NCI-H446 treated with DMSO at 0.1 percent for 48 hours (cell line): ENCODE data around the gene MICAL2.

Source experiments
- DNase-seq: peaks from one replicate; lab custom pipeline; 2025; lab: John Stamatoyannopoulos, UW

MICAL2 gene

DNA sequence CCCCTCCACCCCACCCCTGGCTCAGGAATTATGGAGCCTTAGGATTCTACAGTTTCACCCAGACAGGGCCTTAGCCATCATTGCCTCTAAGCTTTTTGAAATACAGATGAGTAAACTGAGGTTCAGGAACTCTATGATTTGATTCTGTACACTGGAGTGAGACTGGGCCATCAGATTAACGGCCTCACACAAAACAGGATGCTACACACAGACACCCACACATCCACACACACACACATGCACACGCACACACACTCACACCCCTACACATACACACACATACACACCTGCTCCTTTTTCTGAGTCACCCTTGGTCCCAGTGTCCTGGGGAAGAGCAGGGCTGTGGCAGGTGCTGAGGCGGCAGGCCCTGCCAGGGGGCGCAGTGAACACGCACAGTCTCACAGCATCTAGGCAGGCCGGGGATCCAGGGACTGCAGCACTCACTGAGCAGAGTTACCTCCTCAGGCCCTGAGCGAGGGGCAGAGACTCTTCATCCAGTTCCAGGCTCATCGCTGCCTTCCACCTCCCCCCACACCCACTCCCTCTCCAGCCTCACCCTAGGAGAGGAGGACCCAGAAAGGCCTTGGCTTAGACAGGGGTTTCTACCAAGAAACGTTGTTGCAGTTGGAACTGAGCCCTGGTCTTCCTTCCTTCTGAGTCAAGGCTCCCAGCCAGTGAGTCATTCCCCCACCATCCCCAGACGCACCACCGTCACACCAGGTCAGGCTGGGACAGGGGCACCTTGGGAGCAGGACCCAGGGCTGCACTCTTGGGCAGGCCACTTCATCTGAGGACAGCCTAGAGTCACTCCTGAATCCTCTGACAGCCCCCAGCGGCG is 177.2 kb downstream of the MICAL2 start:
- DNase-seq: peak; percentile 25

GRCh38 chr11:12288212-12288930 is 178.0 kb downstream of the MICAL2 start:
- DNase-seq: peak; percentile 81

DNA sequence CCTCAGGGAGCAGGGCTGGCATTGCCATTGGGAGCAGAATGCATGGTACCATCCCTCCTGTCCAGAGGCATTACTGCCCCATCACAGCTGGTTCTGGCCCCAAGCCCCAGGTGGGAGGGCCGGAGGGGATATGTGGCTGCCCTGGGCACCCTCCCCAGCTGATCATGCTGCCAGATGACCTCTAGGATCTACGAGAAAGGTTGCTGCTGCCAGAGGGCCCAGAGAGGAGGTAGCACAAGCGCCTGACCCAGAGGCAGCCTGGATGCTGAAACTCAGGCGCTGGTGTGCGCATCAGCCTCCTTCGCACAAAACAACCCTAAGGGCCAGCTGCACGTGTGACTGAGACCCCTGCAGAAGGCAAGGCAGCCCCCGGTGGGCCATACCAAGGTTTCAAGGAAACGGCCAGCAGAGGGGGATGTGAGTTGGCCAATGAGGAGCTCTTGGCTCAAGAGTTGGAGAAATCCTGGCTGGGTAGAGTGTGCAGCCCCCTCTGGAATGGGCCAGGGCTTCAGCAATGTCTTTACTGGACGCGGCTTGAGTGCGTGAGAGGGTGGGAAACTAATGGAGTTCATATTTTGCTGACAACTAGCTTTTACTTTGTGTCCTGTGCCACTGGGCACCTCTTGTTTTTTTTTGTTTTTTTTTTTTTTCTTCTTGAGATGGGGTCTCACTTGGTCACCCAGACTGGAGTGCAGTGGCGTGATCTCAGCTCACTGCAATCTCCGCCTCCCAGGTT is 178.7 kb downstream of the MICAL2 start:
- DNase-seq: no peak

DNA sequence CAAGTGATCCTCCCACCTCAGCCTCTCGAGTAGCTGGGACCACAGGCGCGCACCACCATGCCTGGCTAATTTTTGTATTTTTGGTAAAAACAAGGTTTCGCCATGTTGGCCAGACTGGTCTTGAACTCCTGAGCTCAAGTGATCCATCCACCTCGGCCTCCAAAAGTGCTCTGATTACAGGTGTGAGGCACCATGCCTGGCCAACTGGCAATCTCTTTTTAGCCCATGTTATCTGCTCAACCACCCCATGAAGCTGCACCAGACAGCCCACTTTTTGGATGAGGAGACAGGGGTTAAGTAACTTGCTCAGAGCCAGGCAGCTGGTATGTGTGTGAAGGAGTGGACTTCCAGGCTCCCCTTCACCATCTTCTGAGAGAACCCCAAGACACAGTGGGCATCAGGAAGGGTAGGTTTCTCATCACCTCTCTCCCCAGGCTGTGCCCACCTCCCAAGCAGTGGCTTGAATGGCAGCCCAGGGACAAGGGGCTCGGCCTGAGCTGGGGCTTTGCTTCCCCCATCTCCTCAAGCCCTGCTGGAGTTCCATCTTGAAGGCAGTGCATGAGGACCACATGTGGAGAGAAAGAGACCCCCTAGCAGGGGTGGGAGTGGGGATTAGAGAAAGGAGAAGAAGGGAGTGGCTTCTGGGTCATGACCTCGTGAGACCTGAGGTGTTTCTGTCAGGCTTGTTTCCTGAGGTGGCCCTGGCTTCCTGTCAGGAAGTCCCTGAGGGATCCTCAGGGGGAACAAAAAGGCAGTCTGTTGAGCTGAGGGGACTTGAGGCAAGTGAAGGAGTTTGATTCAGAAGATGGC is 179.5 kb downstream of the MICAL2 start:
- DNase-seq: no peak

- no peak for DNase-seq
Measured at GRCh38 chr11:12290477-12290922, 180.1 kb downstream of the MICAL2 start.

DNA sequence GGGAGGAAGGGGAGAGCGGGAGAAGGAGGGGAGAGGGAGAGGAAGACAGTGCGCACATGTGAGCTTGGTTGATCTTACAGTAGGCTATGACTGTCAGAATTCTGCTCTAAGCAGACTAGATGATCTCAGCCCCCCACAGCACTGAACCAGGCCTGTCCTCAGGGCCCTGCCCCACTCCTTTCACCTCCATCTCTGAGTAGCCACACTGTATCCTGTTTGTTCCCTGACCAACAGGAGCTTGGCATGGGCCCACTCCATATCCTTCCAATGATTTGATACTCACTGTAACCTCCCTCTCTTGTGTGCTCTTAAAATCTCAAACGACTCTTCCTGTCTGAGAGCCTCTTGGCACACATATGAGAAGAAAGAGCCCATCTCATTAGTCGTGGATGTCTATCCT is 180.9 kb downstream of the MICAL2 start:
- no peak for DNase-seq

DNA sequence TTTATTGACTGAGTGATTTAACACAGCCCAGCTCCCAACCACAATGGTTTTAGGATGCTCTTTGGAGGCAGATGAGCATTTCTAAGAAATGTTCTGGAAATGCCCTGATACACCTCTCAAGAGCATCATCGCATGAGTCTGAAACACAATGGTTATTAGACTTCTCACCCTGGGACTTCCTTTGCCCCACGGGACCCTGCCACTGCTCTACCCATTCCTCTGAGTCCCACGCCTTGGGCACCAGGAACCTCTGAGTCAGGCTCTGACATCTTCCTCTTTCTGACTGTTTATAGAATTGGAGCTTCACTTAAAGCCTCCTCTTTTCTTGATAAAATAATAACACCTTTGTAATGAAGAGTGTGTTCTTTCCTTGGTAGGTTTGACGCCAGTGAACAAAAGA is 181.4 kb downstream of the MICAL2 start:
- no peak for DNase-seq

- DNase-seq: no peak
Measured at GRCh38 chr11:12292766-12293165, 182.4 kb downstream of the MICAL2 start.

DNA sequence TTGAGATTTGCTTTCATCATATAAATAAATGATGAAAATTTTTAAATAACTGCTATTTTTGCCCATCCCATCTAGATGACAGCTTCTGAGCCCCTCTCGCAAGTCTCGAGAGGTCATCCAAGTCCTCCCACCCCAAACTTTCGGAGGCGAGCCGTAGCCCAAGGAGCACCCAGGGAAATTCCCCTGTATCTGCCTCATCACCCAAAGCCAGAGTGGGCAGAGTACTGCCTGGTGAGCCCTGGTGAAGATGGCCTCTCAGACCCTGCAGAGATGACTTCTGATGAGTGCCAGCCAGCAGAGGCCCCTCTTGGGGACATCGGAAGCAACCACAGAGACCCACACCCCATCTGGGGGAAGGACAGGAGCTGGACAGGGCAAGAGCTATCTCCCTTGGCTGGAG is 183.1 kb downstream of the MICAL2 start:
- no peak for DNase-seq

DNA sequence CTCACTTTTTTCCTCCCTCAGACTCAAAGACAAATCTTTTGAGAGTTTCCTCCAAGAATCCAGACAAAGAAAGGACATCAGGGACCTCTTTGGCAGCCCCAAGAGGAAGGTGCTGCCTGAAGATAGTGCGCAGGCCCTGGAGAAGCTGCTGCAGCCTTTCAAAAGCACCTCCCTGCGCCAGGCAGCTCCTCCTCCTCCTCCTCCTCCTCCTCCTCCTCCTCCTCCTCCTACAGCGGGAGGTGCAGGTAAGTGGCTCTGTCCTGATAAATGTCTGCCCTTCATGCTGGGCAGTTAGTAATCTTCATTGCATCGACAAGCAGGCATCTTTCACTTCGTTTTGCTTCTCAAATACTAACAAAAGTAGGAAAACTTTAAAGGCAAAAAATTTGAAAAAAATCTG is 184.2 kb downstream of the MICAL2 start:
- DNase-seq: no peak

- DNase-seq: no peak
Measured at GRCh38 chr11:12295943-12296342, 185.6 kb downstream of the MICAL2 start.

- no peak for DNase-seq
Measured at GRCh38 chr11:12298610-12299009, 188.2 kb downstream of the MICAL2 start.

- no peak for DNase-seq
Measured at GRCh38 chr11:12301379-12301778, 191.0 kb downstream of the MICAL2 start.

- DNase-seq: no peak
Measured at GRCh38 chr11:12303421-12304149, 193.2 kb downstream of the MICAL2 start.

- no peak for DNase-seq
Measured at GRCh38 chr11:12306830-12307229, 196.4 kb downstream of the MICAL2 start.

- no peak for DNase-seq
Measured at GRCh38 chr11:12312132-12312531, 201.7 kb downstream of the MICAL2 start.
